IPS-11a (cell line): ENCODE results near the gene SEMA6D.

Source experiments
- H3K4me3 ChIP-seq: one replicate; pipeline ENCODE4 v1.5.1; 2013; ENCODE audit warnings: low read depth, low read length, control low read depth

Gene SEMA6D

DNA sequence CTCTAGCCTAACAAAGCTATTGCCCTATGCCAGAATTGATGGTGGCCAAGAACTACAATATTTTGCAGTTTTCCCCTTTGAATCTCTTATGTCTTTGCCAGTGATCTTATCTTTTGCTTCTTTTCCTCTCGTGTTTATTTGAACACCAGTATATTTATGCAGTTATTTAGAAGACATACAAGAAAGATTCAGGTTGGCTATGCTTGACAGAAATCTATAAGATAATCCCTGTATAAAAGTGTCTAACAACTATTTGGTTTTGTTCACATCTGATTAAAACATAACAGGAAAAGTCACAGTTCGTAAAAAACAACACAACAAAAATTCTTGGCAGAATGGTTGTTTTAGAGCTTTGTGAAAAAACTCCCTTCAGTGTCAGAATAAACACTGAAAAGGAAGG, 63.7 kb downstream of the SEMA6D start:
- no peak overlapping the region for H3K4me3 ChIP-seq

DNA sequence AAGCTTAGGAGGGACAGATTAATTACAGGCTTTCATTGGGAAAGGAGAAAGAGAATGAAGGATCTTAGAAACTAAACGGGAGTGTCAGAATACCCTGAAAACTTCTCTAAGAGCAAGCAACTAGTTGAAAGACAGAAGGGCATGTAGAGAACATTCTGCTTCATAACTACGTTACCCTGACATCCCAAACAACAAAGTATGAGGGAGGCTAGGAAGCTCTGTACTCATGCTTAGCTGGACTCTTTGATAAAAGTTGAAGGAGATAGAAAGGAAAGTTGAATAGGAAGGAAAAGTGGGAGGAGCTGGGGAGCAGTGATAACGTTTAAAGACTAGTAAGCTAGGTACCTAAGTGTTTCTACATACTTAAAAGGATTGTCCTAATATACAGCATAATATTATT, 64.2 kb downstream of the SEMA6D start:
- no peak overlapping the region for H3K4me3 ChIP-seq

DNA sequence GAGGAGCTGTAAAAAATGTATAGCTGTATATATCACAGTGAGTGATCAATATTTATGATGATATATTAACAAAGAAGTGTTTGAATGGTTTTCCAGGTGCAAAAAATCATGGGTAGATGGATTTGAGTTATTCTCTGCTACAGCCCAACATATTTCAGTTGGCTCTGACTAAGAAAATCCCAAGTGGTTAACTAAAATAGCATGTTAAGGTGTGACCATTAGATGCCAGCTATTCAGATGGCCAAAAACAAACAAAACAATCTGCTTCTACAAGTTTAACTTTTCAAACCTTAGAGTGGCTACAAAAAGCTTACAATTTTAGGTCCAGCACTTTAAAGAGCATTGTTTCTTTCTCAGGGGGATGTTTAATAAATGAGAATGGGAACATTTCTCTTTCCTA, 67.5 kb downstream of the SEMA6D start:
- H3K4me3 ChIP-seq = no peak overlapping the region

DNA sequence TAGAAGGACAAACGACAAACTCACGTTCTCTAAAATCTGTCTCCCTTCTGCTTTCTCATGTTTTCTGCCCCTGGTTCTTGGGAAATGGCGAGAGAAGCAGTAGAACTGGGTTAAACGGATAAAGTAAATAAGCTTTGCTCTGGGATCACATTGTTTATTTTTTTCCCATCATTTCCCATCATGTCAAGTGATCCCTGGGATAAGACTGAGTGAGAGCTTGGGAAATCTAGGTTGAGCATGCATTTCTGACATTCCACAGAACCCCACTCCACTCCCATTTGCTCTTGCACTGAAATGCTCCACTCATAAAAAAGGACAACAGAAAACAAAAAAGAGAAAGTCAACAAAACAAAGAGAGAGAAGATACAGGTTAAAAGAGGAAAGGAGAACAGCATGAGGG, 69.1 kb downstream of the SEMA6D start:
- no peak overlapping the region for H3K4me3 ChIP-seq

DNA sequence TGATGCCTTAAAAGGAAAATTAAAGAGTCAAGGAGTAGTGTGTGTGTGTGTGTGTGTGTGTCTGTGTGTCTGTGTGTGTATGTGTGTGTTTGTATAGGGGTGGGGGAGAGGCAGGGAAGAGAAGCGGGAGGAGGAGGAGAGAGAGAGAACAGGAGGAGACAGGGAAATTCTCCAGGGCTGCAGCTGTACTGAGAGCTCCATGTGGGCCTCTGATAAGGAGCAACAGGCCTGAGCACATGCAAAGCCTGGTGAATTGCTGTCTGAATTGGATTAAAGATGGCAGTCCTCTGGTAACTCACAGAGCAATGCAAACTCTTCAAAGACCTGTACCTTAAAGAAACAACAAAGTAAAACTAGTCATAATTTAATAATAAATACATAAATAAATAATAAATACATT, 70.6 kb downstream of the SEMA6D start:
- no peak overlapping the region for H3K4me3 ChIP-seq

DNA sequence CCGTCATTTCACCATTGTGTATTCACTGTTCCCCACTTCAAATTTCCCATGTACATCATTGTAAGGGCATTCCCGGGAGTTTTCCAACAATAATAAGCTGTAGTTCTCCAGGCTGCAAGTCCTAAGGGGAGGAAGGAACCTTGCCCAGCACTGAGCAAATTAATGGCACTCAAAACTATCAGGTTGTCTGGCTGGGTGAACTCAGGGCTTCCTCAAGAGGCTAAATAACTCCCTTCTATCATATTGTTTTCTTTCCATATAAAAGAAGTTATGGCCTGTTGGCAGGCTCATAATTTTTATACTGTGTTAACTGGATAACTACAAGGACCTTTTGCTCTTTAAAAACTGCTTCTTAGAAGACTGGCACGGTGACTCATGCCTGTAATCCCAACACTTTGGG, 71.4 kb downstream of the SEMA6D start:
- no peak overlapping the region for H3K4me3 ChIP-seq

DNA sequence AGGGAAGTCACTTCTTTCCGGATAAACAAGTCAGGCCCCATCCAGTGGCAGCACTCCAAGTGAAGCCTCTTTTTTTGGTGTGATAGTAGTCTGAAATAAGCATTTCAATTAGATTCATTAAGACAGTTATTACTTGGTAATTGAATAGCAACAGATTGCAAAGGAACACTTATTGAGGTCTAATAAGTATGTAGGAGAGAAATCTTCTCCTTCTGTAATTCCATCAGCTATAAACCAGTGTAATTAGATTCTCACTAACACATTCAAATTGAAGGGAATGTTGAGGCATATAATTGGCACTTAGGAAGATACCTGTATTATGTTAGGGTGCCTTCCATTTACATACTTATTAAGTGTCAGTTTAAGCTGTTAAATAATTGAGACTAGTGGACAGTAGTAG, 73.9 kb downstream of the SEMA6D start:
- no peak overlapping the region for H3K4me3 ChIP-seq

DNA sequence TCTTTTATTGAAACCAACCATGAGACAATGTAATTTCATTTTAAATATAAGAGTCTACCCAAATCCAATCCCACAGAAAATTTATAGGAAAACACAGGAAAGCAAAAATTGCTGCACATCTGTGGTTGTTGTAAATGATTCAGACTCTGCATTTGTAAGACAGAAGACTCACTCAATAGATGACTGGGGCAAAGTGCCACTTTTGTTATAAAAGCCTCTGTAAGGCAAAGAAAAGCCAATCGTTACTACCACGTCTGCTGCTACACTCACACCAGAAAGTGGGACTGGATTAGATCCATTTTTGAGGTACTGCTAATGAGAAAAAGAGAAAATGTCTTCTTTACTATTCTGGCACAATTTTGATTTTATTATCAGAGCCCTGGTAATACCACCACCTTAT, 74.9 kb downstream of the SEMA6D start:
- H3K4me3 ChIP-seq = no peak overlapping the region

DNA sequence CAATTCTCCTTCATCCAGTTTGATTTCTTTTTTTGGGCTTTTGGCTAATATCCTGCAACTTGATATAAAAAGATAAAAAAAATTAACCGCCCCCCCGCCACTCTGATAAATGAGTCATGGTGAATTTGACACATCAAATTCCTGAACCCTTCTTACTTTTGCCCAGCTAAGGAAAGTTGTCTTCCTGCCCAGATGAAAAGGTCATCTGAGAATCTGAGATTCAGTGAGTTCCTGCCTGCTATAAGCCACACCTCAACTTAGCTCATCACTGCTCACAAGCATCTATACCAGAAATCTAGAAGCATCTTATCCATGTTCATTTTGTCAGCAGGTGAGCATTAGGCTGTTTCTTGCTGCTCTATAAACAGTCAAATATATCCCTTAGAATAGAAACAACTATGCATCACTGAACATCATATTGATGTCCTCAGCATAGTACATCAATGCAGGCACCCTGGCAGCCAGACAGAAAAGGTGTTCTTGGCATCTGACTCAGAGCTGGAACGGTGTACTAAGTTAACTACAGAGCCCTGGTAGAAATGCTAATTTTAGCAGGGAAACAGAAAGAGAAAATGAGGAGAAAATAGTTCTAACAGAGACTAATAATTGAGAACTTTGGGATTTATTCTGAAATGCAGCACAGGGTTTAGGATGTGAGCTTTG, 77.1 kb downstream of the SEMA6D start:
- no peak overlapping the region for H3K4me3 ChIP-seq

DNA sequence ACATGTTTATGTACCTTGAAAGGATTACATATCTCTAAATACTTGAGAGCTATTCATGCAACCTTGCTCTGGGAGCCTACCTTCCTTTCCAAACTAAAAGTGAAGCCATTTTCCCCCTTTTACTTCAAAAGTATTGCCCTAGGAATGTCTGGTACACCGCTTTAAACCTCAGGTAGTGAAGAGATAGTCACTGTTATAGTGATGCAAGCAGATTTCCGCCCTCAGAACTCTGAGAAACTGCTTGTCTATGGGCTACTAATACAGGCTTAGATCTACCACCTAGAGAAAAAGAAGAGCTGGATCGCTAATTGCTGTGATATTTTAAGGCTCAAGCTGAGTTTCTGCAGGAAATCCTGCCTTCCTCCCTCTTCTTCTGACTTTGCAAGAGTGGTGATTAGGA, 78.6 kb downstream of the SEMA6D start:
- no peak overlapping the region for H3K4me3 ChIP-seq

DNA sequence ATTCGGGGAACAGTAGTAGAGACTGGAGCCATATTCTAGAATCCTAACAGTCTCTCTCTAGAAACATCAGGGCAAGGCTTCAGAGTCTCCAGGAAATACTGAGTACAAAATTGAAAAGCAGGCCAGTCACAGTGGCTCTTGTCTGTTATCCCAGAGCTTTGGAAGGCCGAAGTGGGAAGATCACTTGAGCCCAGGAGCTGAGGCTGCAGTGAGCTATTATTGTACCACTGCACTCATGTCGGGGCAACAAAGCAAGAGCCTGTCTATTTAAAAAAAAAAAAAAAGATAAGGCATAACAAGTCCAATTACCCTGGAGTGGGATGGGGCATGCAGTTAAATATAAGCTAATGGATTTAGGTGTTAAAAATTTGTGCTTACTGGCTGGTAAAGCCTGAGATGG, 79.0 kb downstream of the SEMA6D start:
- H3K4me3 ChIP-seq = no peak overlapping the region

DNA sequence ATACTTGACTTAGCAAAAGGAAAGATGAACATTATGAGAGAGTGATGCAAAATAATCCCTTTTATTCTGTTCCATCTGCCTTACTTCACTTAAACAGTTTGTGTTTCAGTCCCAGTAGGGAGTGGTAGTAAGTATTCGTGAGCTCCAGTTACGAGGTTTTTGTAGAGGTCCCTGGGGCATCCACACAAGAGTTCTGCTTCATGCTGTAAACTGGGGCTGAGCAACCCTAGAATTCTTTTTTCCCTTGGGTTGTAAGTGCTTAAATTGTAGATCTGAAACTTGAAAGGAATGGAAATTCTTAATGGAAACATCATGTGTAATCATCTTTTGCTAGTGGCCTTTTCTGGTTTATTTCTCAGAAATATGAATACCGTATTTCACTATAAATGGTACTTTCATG, 79.5 kb downstream of the SEMA6D start:
- no peak overlapping the region for H3K4me3 ChIP-seq

DNA sequence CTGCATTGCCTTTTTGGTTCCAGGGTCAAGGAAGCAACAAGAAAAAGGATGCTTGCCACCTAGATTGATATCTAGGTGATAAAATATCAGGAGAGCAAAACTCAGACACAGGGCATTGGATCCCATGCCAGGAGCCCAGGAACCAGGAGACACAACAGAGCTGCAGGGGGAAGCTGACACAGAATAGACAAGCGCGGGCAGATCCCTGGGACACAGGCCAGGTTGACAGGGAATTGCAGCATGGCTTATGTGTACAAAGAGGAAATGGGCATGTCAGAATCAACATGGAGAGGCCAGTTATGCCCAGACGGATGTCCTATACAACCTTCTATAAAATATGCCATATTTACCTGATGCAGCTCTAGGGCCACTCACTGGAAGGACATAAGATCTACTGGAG, 84.2 kb downstream of the SEMA6D start:
- no peak overlapping the region for H3K4me3 ChIP-seq

DNA sequence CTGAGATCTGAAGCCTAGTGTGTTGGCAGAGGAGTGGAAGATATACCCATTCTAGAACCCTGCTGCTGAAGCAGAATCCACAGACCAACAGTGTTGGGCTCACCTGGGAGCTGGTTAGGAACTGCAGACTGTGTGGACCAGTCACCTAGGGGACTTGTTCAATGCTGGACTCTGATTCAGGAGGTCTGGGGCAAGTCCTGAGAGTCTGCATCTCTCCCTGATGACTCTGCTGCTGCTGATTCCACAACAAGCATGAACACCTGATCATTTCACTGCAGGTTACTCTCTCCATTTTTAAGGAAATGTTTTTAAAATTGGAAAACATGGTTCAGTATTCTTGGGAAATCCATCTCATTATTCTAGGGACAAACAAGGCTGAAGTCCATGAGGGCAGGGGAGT, 84.9 kb downstream of the SEMA6D start:
- H3K4me3 ChIP-seq = no peak overlapping the region

DNA sequence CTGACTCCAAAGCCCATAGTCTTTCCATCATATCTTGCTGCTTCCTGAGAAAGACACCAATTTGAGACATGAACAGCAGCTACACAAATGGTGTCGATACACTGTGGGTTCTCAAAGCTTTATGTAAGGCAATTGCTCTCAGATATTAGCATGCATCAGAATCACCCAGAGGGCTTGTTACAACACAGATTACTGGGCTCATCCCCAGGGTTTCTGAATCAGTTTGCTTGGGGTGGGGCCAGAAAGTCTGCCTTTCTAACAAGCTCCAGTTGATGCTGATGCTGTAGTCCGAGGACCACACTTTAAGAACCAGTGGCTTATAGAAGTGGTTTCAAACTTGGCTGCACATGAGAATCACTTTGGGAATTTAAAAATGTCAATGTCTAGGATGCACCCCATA, 86.5 kb downstream of the SEMA6D start:
- H3K4me3 ChIP-seq = no peak overlapping the region

DNA sequence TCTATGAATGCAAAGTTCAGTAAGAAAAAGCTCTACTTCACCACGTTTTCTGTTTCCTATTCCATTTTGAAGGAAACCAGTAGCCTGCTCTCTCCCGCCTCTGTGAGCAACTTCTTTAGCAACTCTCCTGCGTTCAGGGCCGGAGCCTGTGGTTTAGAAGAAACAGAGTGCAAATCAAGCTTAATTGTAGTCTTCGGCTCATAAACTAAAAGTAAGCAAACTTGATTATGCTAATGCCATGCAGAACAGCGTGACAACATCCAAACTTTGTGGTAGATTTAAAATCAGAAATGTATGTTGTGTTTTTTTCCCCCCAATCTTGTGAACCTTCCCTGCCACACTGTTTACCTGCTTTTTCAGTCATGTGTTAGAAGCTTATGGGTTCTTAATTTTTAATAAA, 87.4 kb downstream of the SEMA6D start:
- no peak overlapping the region for H3K4me3 ChIP-seq

DNA sequence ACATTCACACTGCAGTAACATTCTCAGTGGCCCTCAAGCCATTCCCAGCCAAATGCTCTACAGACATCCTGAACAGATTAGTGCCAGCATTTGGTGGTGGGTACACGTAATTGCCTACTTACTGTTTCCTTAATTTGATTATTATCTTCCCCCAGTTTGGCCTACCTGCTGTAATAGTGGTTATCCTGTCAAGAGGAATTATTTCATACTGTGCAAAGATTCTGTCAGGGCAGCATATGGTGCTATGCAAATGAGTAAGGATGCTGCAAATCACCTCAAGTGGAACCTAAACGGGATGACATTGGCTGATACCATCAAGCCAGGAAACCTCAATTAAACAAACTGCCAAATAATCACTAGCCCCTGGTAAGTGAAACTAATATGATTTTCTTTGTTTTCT, 88.7 kb downstream of the SEMA6D start:
- no peak overlapping the region for H3K4me3 ChIP-seq

DNA sequence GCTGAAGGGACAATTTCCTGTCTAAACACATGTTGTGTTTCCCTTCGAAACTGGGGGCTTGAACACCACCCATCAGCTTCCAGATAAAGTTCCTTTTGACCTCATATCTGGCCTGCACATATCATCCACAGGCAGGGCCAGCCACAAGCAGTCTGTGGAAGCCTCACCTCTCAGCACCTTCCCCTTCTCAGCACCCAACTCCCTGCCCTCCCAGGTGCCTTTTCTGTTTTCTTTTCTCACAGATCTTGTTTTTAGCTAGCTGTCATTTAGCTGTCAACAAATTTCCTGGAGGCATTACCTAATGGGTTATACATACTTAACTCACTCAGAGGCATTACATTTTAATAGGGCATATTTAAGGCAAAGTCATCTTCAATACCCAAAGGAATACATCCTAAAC, 93.9 kb downstream of the SEMA6D start:
- H3K4me3 ChIP-seq = no peak overlapping the region

DNA sequence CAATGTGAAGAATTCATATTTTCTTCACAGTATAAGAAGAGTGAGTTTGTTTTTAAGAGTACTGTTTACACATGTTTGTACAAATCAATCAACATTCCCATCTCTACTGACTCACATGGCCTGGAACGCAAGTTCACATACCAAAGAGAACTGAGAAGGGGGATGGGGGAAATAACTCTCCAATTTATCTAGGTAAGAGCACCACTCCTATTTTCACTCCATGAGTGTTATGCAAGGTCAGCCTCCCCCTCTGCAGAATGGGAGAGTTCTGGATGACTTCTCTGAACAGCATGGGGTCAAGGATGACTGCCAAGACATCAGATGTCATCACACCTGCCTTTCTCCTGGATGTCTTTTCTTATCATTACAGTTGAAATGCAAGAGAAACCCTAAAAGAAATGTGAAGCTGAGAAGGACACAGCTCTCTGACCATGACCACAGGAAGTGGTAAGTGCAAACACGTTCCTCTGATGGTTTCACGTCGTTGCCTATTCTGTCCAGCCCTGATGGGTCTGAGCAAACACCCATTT, 95.2 kb downstream of the SEMA6D start:
- H3K4me3 ChIP-seq = no peak overlapping the region

DNA sequence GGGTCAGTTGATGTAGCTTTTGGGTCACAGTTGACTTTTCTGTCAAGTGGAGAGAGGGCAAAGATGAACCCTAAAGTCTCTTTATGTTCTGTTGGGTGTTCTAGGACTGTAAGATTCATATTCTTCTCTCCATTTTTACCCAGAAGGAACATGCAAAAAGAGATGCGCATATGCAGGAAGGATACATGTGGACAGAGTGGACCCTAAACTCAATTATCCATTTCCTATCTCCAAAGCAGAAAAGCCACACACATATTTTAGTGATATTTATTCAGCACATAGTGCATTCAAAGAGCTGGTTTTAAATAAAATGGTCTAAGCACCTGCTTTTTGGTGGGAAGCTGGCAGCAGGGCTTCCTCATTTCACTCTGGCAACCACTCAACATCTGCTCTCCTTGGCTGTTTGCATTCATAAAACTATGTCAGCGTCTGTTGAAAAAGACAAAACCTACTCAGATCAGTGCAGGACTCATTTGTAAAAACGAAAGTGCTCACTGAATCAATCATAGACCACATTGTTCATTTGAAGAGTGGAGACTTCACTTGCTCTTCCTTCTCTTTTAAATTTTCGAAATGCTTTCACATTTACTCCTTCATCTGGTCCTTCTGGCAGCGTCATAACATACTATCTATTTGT, 96.6 kb downstream of the SEMA6D start:
- no peak overlapping the region for H3K4me3 ChIP-seq

DNA sequence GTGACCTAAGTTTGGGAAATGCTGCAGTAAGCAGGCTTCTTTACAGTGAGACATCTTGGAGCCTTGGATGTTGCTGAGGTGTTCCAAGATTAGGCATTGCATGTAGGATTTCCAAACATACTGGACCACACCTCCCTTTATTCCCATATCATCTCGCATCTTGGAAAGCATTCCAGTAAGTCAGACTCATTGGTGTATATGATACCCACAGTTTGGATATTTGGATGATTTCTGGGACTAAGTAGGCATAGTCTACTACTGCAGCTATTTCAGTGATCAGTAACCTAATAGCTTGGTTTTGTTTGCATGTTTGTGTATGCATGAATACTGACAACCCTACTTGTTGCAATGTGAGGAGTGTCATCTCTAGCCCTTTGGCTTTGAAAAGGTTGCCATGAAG, 97.3 kb downstream of the SEMA6D start:
- H3K4me3 ChIP-seq = no peak overlapping the region

DNA sequence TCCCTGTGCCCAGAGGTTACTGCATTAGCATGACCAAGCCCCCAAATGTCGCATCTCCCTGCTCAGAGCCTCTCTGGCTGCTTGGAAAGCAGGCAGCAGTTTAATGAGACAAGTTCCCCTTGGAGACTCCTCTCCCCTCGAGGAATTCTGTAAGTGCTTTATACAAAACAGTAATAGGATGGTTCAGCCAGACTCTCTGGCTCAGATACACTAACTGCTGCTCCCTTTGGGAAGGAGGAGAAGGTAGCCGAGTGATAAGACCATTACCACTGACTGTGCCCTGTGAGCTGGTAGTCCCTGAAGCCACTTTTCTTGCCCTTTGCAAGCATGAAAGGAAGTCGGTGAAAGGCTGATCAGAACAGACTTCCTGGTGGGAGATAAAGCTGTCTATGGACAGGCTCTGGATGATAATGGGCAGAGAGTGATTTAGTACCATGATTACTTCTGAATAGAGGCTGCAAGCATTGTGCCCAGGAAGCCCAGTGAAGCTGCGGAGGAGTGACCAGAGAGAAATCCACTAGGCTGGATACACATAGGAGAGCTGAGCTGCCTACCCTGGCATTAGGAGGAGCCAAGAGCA, 100.8 kb downstream of the SEMA6D start:
- no peak overlapping the region for H3K4me3 ChIP-seq

DNA sequence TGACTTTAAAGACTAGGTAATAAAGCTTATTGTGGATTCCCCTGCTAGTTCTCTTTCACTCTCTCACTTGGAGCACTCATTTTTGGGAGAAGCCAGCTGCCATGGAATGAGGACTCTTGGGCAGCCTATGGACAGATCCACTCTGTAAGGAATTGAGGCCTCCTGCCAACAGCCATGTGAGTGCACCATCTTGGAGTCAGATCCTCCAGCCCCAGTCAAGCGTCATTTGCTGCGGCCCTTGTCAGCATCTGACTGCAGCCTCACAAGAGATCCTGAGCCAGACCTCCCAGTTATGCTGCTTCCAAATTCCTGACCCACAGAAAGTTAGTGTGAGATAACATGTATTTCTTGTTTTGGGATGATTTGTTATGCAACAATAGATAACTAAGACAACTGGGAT, 101.9 kb downstream of the SEMA6D start:
- no peak overlapping the region for H3K4me3 ChIP-seq
